Measurements from ENCODE around the gene PRKAG3.

GRCh38 chr2:218809515-218809914, 22.1 kb downstream of the PRKAG3 start:
- TF ChIP-seq CTCF (IDR thresholded peaks at IDR 0.05) (no peak), POLR2AphosphoS5 (IDR thresholded peaks at IDR 0.05) (no peak), POLR2A (IDR thresholded peaks at IDR 0.05) (no peak)
